ENCODE data around the gene RFESD.

DNA sequence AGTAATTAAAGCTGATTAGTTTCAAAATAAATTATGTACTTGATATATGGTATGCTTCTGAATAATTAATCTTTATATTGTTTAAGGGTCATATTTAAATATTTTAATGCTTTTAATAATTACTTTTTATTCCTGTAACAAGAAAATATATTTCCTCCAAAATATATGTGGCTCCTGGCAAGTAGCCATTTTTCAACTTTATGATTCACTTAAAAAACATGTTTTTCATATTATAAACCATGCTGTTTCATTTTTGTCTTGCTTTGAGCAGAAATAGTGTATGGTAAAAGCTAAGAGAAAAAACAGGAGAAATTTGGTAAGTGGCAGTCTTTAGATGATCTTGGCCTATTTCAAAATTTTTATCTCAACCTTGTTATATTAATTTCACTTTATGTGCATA lies 21.6 kb downstream of the RFESD start:
- TF ChIP-seq POLR2AphosphoS5 (IDR thresholded peaks at IDR 0.05; ENCODE audit: low read depth, low read length) = no peak
- TF ChIP-seq, protein P1, sequence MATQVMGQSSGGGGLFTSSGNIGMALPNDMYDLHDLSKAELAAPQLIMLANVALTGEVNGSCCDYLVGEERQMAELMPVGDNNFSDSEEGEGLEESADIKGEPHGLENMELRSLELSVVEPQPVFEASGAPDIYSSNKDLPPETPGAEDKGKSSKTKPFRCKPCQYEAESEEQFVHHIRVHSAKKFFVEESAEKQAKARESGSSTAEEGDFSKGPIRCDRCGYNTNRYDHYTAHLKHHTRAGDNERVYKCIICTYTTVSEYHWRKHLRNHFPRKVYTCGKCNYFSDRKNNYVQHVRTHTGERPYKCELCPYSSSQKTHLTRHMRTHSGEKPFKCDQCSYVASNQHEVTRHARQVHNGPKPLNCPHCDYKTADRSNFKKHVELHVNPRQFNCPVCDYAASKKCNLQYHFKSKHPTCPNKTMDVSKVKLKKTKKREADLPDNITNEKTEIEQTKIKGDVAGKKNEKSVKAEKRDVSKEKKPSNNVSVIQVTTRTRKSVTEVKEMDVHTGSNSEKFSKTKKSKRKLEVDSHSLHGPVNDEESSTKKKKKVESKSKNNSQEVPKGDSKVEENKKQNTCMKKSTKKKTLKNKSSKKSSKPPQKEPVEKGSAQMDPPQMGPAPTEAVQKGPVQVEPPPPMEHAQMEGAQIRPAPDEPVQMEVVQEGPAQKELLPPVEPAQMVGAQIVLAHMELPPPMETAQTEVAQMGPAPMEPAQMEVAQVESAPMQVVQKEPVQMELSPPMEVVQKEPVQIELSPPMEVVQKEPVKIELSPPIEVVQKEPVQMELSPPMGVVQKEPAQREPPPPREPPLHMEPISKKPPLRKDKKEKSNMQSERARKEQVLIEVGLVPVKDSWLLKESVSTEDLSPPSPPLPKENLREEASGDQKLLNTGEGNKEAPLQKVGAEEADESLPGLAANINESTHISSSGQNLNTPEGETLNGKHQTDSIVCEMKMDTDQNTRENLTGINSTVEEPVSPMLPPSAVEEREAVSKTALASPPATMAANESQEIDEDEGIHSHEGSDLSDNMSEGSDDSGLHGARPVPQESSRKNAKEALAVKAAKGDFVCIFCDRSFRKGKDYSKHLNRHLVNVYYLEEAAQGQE (IDR thresholded peaks at IDR 0.05; ENCODE audit: insufficient read depth in 1 of 2, low read depth in 2 of 2, low read length in 1 of 2) = no peak

All from Panc1 (cell line).